WTC11 (cell line): ENCODE measurements around the gene CCDC150. TPM values are rescaled to one million over a fixed set of nuclear protein-coding genes. Genes with fewer than 3 reads are reported as not detected.

Source experiments
- ATAC-seq: fragments of 200-7000 bp; cut with Tn5 transposase; 2 replicates; pipeline ENCODE4 v1.10.0; 2021; ENCODE audit warnings: mild to moderate bottlenecking, moderate library complexity
- CTCF ChIA-PET: fragments of 300-600 bp; sonication (Branson Sonifier 250); formaldehyde crosslinking; loops from one replicate; lab custom pipeline; 2021; ENCODE audit warnings: antibody characterized with exemption; lab: Charles Lee
- POLR2A ChIA-PET: fragments of 350-600 bp; sonication (Branson Sonifier 250); formaldehyde crosslinking; loops from one replicate; lab custom pipeline; 2021; ENCODE audit warnings: antibody characterized with exemption; lab: Charles Lee
- DNase-seq: peaks from one replicate; pipeline ENCODE4 v3.0.0; 2021; ENCODE audit warnings: low spot score
- H3K27ac Mint-ChIP-seq: 2 replicates; pipeline ENCODE4 v1.8.0; 2021; ENCODE audit warnings: mixed read lengths
- H3K27me3 Mint-ChIP-seq: 2 replicates; pipeline ENCODE4 v1.8.0; 2021; ENCODE audit warnings: low read depth, mild to moderate bottlenecking, moderate library complexity, mixed read lengths
- H3K36me3 Mint-ChIP-seq: 2 replicates; pipeline ENCODE4 v1.8.0; 2021; ENCODE audit warnings: mixed read lengths
- H3K4me1 Mint-ChIP-seq: 2 replicates; pipeline ENCODE4 v1.8.0; 2022; ENCODE audit warnings: mixed read lengths
- H3K4me3 Mint-ChIP-seq: 2 replicates; pipeline ENCODE4 v1.8.0; 2021; ENCODE audit warnings: mild to moderate bottlenecking, moderate library complexity, mixed read lengths
- H3K9me3 Mint-ChIP-seq: 2 replicates; pipeline ENCODE4 v1.8.0; 2021; ENCODE audit warnings: mixed read lengths
- AR ChIP-seq: fragments of 250-450 bp; sonication (Bioruptor Pico); IDR thresholded peaks from 2 replicates; pipeline ENCODE4 v1.9.0; 2021; ENCODE audit warnings: mild to moderate bottlenecking
- ATF2 ChIP-seq: sonication (generic); formaldehyde crosslinking; IDR thresholded peaks from 2 replicates; pipeline ENCODE4 v1.8.1; 2022; ENCODE audit warnings: low read depth, missing genetic modification reagents, borderline replicate concordance
- EMX1 ChIP-seq: fragments of 250-450 bp; sonication (Bioruptor Pico); IDR thresholded peaks from 2 replicates; pipeline ENCODE4 v1.8.0; 2021; ENCODE audit warnings: mild to moderate bottlenecking
- FOXJ3 ChIP-seq: sonication (generic); formaldehyde crosslinking; IDR thresholded peaks from 2 replicates; pipeline ENCODE4 v1.9.0; 2021; ENCODE audit warnings: missing genetic modification reagents, mild to moderate bottlenecking, borderline replicate concordance
- GTF2I ChIP-seq: fragments of 250-450 bp; sonication (Bioruptor Pico); conservative IDR thresholded peaks from 2 replicates; pipeline ENCODE4 v1.4.0; 2021; ENCODE audit warnings: mild to moderate bottlenecking
- KAT7 ChIP-seq: sonication (generic); formaldehyde crosslinking; IDR thresholded peaks from 2 replicates; pipeline ENCODE4 v1.8.1; 2023; ENCODE audit warnings: missing genetic modification reagents, mild to moderate bottlenecking, borderline replicate concordance
- NFE2L1 ChIP-seq: sonication (generic); formaldehyde crosslinking; IDR thresholded peaks from 2 replicates; pipeline ENCODE4 v1.8.1; 2023; ENCODE audit warnings: missing genetic modification reagents
- NFYB ChIP-seq: sonication (generic); formaldehyde crosslinking; conservative IDR thresholded peaks from 2 replicates; pipeline ENCODE4 v1.8.0; 2022; ENCODE audit warnings: low read depth, missing genetic modification reagents
- SMAD3 ChIP-seq: sonication (generic); formaldehyde crosslinking; IDR thresholded peaks from 2 replicates; pipeline ENCODE4 v1.8.0; 2022; ENCODE audit warnings: missing genetic modification reagents, mild to moderate bottlenecking, borderline replicate concordance
- SOX15 ChIP-seq: fragments of 250-450 bp; sonication (Bioruptor Pico); IDR thresholded peaks from 2 replicates; pipeline ENCODE4 v1.9.0; 2021; ENCODE audit warnings: mild to moderate bottlenecking
- STAT6 ChIP-seq: sonication (generic); formaldehyde crosslinking; conservative IDR thresholded peaks from 2 replicates; pipeline ENCODE4 v1.8.1; 2023; ENCODE audit warnings: mild to moderate bottlenecking, low read depth, missing genetic modification reagents, moderate library complexity
- TCF7 ChIP-seq: sonication (generic); formaldehyde crosslinking; IDR thresholded peaks from 2 replicates; pipeline ENCODE4 v1.8.0; 2022; ENCODE audit warnings: mild to moderate bottlenecking, low read depth, missing genetic modification reagents, moderate library complexity
- USF1 ChIP-seq: sonication (generic); formaldehyde crosslinking; IDR thresholded peaks from 2 replicates; pipeline ENCODE4 v1.8.0; 2022; ENCODE audit warnings: mild to moderate bottlenecking, missing genetic modification reagents
- ZNF232 ChIP-seq: sonication (generic); formaldehyde crosslinking; IDR thresholded peaks from 2 replicates; pipeline ENCODE4 v1.8.0; 2022; ENCODE audit warnings: mild to moderate bottlenecking, missing genetic modification reagents
- ZNF671 ChIP-seq: fragments of 250-450 bp; sonication (Bioruptor Pico); IDR thresholded peaks from 2 replicates; pipeline ENCODE4 v1.8.0; 2021; ENCODE audit warnings: mild to moderate bottlenecking
- total RNA-seq: library from RNA; stranded (reverse); gene quantifications from 3 replicates; pipeline ENCODE4 v1.2.3, GENCODE V29; 2021

Gene CCDC150
- total RNA-seq, 1 experiment from 2014 or later = 43.0 TPM

- TF ChIP-seq AR (CRISPR knock-in tag) (no peak), SOX15 (CRISPR knock-in tag) (no peak)
Measured at GRCh38 chr2:196617430-196617829, 22.1 kb upstream of the CCDC150 start (continued).

- H3K4me1 Mint-ChIP-seq = no peaks in the 10 kb centered on the region
- H3K9me3 Mint-ChIP-seq = peaks cover 6% of the 10 kb centered on the region
- POLR2A ChIA-PET = no interaction called here
- no peak overlapping the region for H3K27ac Mint-ChIP-seq
- H3K36me3 Mint-ChIP-seq = no peaks in the 10 kb centered on the region
- DNase-seq = no peak
- ATAC-seq = no peak
- H3K4me3 Mint-ChIP-seq = no peak overlapping the region
- no peak for TF ChIP-seq ZNF232 (CRISPR knock-in tag)
- no peak for TF ChIP-seq GTF2I (CRISPR knock-in tag)
- TF ChIP-seq STAT6 (CRISPR knock-in tag) = no peak
- TF ChIP-seq EMX1 (CRISPR knock-in tag) = no peak
- TF ChIP-seq KAT7 (CRISPR knock-in tag) = no peak
- no peak for TF ChIP-seq ATF2
- TF ChIP-seq, all 79 proteins: peak for 0
- CTCF ChIA-PET = interaction anchor here (0.7 kb wide), 1 partner anchor 35 kb away, joined by 3 read pairs; no protein-coding TSS in a partner anchor
- no peaks in the 10 kb centered on the region for H3K27me3 Mint-ChIP-seq
Measured at GRCh38 chr2:196618661-196619060, 20.9 kb upstream of the CCDC150 start.

GRCh38 chr2:196630531-196630930, 9.0 kb upstream of the CCDC150 start:
- Mint-ChIP-seq H3K9me3 (peaks cover 28% of the 10 kb centered on the region), H3K4me1 (no peaks in the 10 kb centered on the region), H3K27me3 (peaks cover 2% of the 10 kb centered on the region), H3K4me3 (no peak overlapping the region), H3K36me3 (peaks cover 7% of the 10 kb centered on the region), H3K27ac (no peak overlapping the region)
- no peak for DNase-seq
- ChIA-PET CTCF (no interaction called here), POLR2A (no interaction called here)
- no peak for ATAC-seq
- no peak for TF ChIP-seq NFE2L1 (CRISPR knock-in tag)
- no peak for TF ChIP-seq USF1 (CRISPR knock-in tag)
- no peak for TF ChIP-seq NFYB (CRISPR knock-in tag)
- no peak for TF ChIP-seq EMX1 (CRISPR knock-in tag)
- no peak for TF ChIP-seq TCF7 (CRISPR knock-in tag)
- no peak for TF ChIP-seq SMAD3 (CRISPR knock-in tag)

- no peaks in the 10 kb centered on the region; the same call in 1 of the 2 replicates for H3K27me3 Mint-ChIP-seq
- no peak overlapping the region for H3K4me3 Mint-ChIP-seq
- H3K9me3 Mint-ChIP-seq = peaks cover 23% of the 10 kb centered on the region
- TF ChIP-seq ZNF671 = no peak
- TF ChIP-seq FOXJ3 = no peak
- TF ChIP-seq, all 79 proteins: peak for 0
- POLR2A ChIA-PET = no interaction called here
- H3K27ac Mint-ChIP-seq = no peak overlapping the region
- DNase-seq = no peak
- ATAC-seq = no peak
- H3K36me3 Mint-ChIP-seq = peaks cover 7% of the 10 kb centered on the region
- CTCF ChIA-PET = no interaction called here
- H3K4me1 Mint-ChIP-seq = peaks cover 15% of the 10 kb centered on the region
Measured at GRCh38 chr2:196635156-196635555, 4.4 kb upstream of the CCDC150 start.
